ENCODE data around the gene M6PR. TPM values are rescaled to one million over a fixed set of nuclear protein-coding genes. Genes with fewer than 3 reads are reported as not detected.
"Not testable (repeated sequence)": the region's sequence is repeated elsewhere in the genome, so short reads cannot be mapped to it uniquely, and the experiment has no call there.

The M6PR gene
- total RNA-seq, 2 experiments from 2014 or later, result 150 to 164 TPM

GRCh38 chr12:8911606-8912268 lies 37.7 kb downstream of the M6PR start:
- no peak overlapping the region for H3K27ac Mint-ChIP-seq
- intact Hi-C loops (cut with micrococcal nuclease), result no loop called here

GRCh38 chr12:8909752-8910151 lies 39.7 kb downstream of the M6PR start:
- POLR2A ChIA-PET, result interaction anchor here (0.8 kb wide), 1 partner anchor 21 kb away, joined by 3 read pairs; no protein-coding TSS in a partner anchor
- peaks cover 7% of the 10 kb centered on the region for H3K4me1 Mint-ChIP-seq (ENCODE audit: low read depth)
- no peak overlapping the region for H3K4me3 Mint-ChIP-seq
- H3K27ac Mint-ChIP-seq, result no peak overlapping the region
- no peaks in the 10 kb centered on the region for H3K27me3 Mint-ChIP-seq
- DNase-seq, result no peak
- no peaks in the 10 kb centered on the region for H3K36me3 Mint-ChIP-seq
- CTCF ChIA-PET, result interaction anchor here (1.0 to 1.2 kb wide), 2 partner anchors 19 to 138 kb away, joined by 7 to 8 read pairs; no protein-coding TSS in a partner anchor
- intact Hi-C loops (cut with micrococcal nuclease), result no loop called here
- H3K9me3 Mint-ChIP-seq, result no peaks in the 10 kb centered on the region

More at GRCh38 chr12:8911606-8912268, 37.7 kb downstream of the M6PR start:
- POLR2A ChIA-PET, result no interaction called here
- no peak for DNase-seq
- CTCF ChIA-PET, result interaction anchor here (1.0 to 2.4 kb wide), 4 partner anchors 9 to 138 kb away, joined by 4 to 11 read pairs (median 7); no protein-coding TSS in a partner anchor
- Mint-ChIP-seq H3K27me3 (no peaks in the 10 kb centered on the region), H3K36me3 (no peaks in the 10 kb centered on the region), H3K4me1 (ENCODE audit: low read depth) (peaks cover 7% of the 10 kb centered on the region), H3K9me3 (no peaks in the 10 kb centered on the region), H3K4me3 (no peak overlapping the region)

GRCh38 chr12:8907513-8907912 lies 41.9 kb downstream of the M6PR start:
- Mint-ChIP-seq H3K27ac (no peak overlapping the region), H3K9me3 (no peaks in the 10 kb centered on the region), H3K36me3 (no peaks in the 10 kb centered on the region), H3K27me3 (no peaks in the 10 kb centered on the region), H3K4me1 (ENCODE audit: low read depth) (no peaks in the 10 kb centered on the region), H3K4me3 (no peak overlapping the region)
- no peak for DNase-seq
- ChIA-PET CTCF (interaction anchor here (2.5 kb wide), 1 partner anchor 18 kb away, joined by 7 read pairs; no protein-coding TSS in a partner anchor), POLR2A (no interaction called here)
- intact Hi-C loops (cut with micrococcal nuclease), result no loop called here

- Mint-ChIP-seq H3K27me3 (no peaks in the 10 kb centered on the region), H3K36me3 (no peaks in the 10 kb centered on the region), H3K27ac (no peak overlapping the region), H3K4me3 (no peak overlapping the region), H3K4me1 (ENCODE audit: low read depth) (no peaks in the 10 kb centered on the region), H3K9me3 (no peaks in the 10 kb centered on the region)
- ChIA-PET CTCF (interaction anchor here (2.5 kb wide), 1 partner anchor 17 kb away, joined by 7 read pairs; no protein-coding TSS in a partner anchor), POLR2A (no interaction called here)
- intact Hi-C loops (cut with micrococcal nuclease), result no loop called here
- DNase-seq, result no peak
These were observed 42.9 kb downstream of the M6PR start for GRCh38 chr12:8906266-8907180.

GRCh38 chr12:8905546-8905945 lies 43.9 kb downstream of the M6PR start:
- H3K36me3 Mint-ChIP-seq, result no peaks in the 10 kb centered on the region
- no peak overlapping the region for H3K27ac Mint-ChIP-seq
- H3K27me3 Mint-ChIP-seq, result no peaks in the 10 kb centered on the region
- intact Hi-C loops (cut with micrococcal nuclease), result no loop called here
- DNase-seq, result no peak
- H3K4me1 Mint-ChIP-seq (ENCODE audit: low read depth), result no peaks in the 10 kb centered on the region
- ChIA-PET POLR2A (no interaction called here), CTCF (no interaction called here)
- no peaks in the 10 kb centered on the region for H3K9me3 Mint-ChIP-seq
- H3K4me3 Mint-ChIP-seq, result no peak overlapping the region

GRCh38 chr12:8904665-8905064 lies 44.8 kb downstream of the M6PR start:
- H3K4me1 Mint-ChIP-seq (ENCODE audit: low read depth), result no peaks in the 10 kb centered on the region

GRCh38 chr12:8903646-8904045 lies 45.8 kb downstream of the M6PR start:
- Mint-ChIP-seq H3K4me3 (no peak overlapping the region), H3K36me3 (no peaks in the 10 kb centered on the region), H3K9me3 (no peaks in the 10 kb centered on the region), H3K27ac (no peak overlapping the region), H3K27me3 (no peaks in the 10 kb centered on the region), H3K4me1 (ENCODE audit: low read depth) (no peaks in the 10 kb centered on the region)
- intact Hi-C loops (cut with micrococcal nuclease), result no loop called here
- no peak for DNase-seq
- ChIA-PET CTCF (interaction anchor here (1.2 kb wide), 1 partner anchor 13 kb away, joined by 7 read pairs; no protein-coding TSS in a partner anchor), POLR2A (no interaction called here)

More at GRCh38 chr12:8904665-8905064, 44.8 kb downstream of the M6PR start:
- DNase-seq, result no peak
- intact Hi-C loops (cut with micrococcal nuclease), result no loop called here
- H3K27ac Mint-ChIP-seq, result no peak overlapping the region
- H3K36me3 Mint-ChIP-seq, result no peaks in the 10 kb centered on the region
- ChIA-PET POLR2A (no interaction called here), CTCF (interaction anchor here (1.2 kb wide), 1 partner anchor 14 kb away, joined by 7 read pairs; no protein-coding TSS in a partner anchor)
- no peaks in the 10 kb centered on the region for H3K27me3 Mint-ChIP-seq
- H3K9me3 Mint-ChIP-seq, result no peaks in the 10 kb centered on the region
- H3K4me3 Mint-ChIP-seq, result no peak overlapping the region

- DNase-seq; POLR2A ChIA-PET; H3K4me3 Mint-ChIP-seq; H3K36me3 Mint-ChIP-seq; H3K4me1 Mint-ChIP-seq (ENCODE audit: low read depth); H3K27ac Mint-ChIP-seq; intact Hi-C loops (cut with micrococcal nuclease); CTCF ChIA-PET; H3K27me3 Mint-ChIP-seq; H3K9me3 Mint-ChIP-seq: not testable (repeated sequence)
These were observed 46.7 kb downstream of the M6PR start for GRCh38 chr12:8902703-8903102.

GRCh38 chr12:8899830-8900229 lies 49.6 kb downstream of the M6PR start:
- no peak overlapping the region for H3K27ac Mint-ChIP-seq
- H3K27me3 Mint-ChIP-seq, result no peaks in the 10 kb centered on the region
- no peaks in the 10 kb centered on the region for H3K9me3 Mint-ChIP-seq
- no peak for DNase-seq
- H3K36me3 Mint-ChIP-seq, result no peaks in the 10 kb centered on the region
- H3K4me1 Mint-ChIP-seq (ENCODE audit: low read depth), result no peaks in the 10 kb centered on the region
- intact Hi-C loops (cut with micrococcal nuclease), result loop anchor here (10.0 kb wide), 1 partner anchor 355 kb away; the partner anchor contains the start of gene CLEC4E
- ChIA-PET CTCF (interaction anchor here (1.0 kb wide), 1 partner anchor 10 kb away, joined by 3 read pairs; no protein-coding TSS in a partner anchor), POLR2A (no interaction called here)
- no peak overlapping the region for H3K4me3 Mint-ChIP-seq

- Mint-ChIP-seq H3K27ac (no peak overlapping the region), H3K4me1 (ENCODE audit: low read depth) (no peaks in the 10 kb centered on the region), H3K36me3 (no peaks in the 10 kb centered on the region), H3K9me3 (no peaks in the 10 kb centered on the region), H3K27me3 (no peaks in the 10 kb centered on the region), H3K4me3 (no peak overlapping the region)
- POLR2A ChIA-PET, result no interaction called here
- CTCF ChIA-PET, result no interaction called here
- DNase-seq, result no peak
- intact Hi-C loops (cut with micrococcal nuclease), result loop anchor here (10.0 kb wide), 1 partner anchor 352 kb away; the partner anchor contains the start of gene CLEC4E
These were observed 52.4 kb downstream of the M6PR start for GRCh38 chr12:8897081-8897480.

GRCh38 chr12:8894986-8895385 lies 54.5 kb downstream of the M6PR start:
- no peaks in the 10 kb centered on the region for H3K9me3 Mint-ChIP-seq
- H3K4me3 Mint-ChIP-seq, result no peak overlapping the region
- DNase-seq, result no peak
- POLR2A ChIA-PET, result interaction anchor here (0.5 kb wide), 1 partner anchor 22 kb away, joined by 3 read pairs; no protein-coding TSS in a partner anchor
- no peaks in the 10 kb centered on the region for H3K27me3 Mint-ChIP-seq
- H3K27ac Mint-ChIP-seq, result no peak overlapping the region
- H3K36me3 Mint-ChIP-seq, result no peaks in the 10 kb centered on the region
- peaks cover 5% of the 10 kb centered on the region for H3K4me1 Mint-ChIP-seq (ENCODE audit: low read depth)
- intact Hi-C loops (cut with micrococcal nuclease), result loop anchor here (5.0 to 10.0 kb wide), 2 partner anchors 152 to 350 kb away; partner anchors contain the start of gene CLEC4E
- CTCF ChIA-PET, result interaction anchor here (0.5 to 1.7 kb wide), 4 partner anchors 9 to 351 kb away, joined by 3 to 5 read pairs (median 4); no protein-coding TSS in a partner anchor

- Mint-ChIP-seq H3K4me3 (no peak overlapping the region), H3K4me1 (ENCODE audit: low read depth) (peaks cover 5% of the 10 kb centered on the region), H3K27ac (no peak overlapping the region), H3K27me3 (no peaks in the 10 kb centered on the region), H3K36me3 (no peaks in the 10 kb centered on the region), H3K9me3 (no peaks in the 10 kb centered on the region)
- ChIA-PET POLR2A (no interaction called here), CTCF (interaction anchor here (1.2 to 1.7 kb wide), 3 partner anchors 8 to 350 kb away, joined by 3 to 5 read pairs (median 4); no protein-coding TSS in a partner anchor)
- intact Hi-C loops (cut with micrococcal nuclease), result loop anchor here (5.0 to 10.0 kb wide), 2 partner anchors 153 to 350 kb away; partner anchors contain the start of gene CLEC4E
- no peak for DNase-seq
These were observed 55.1 kb downstream of the M6PR start for GRCh38 chr12:8894378-8894777.
